GM18907 (cell line): Measurements from ENCODE around the gene GTF2H3.
A peak's percentile ranks its signal among the peaks of the same experiment; 100 is the strongest.
"Not testable (repeated sequence)": the region's sequence is repeated elsewhere in the genome, so short reads cannot be mapped to it uniquely, and the experiment has no call there.

Experiments used
- ATAC-seq: cut with Tn5 transposase; IDR thresholded peaks from one replicate; pipeline ENCODE4 v1.9.1; 2021; ENCODE audit warnings: mild to moderate bottlenecking, moderate library complexity; ENCODE audit not compliant: unreplicated experiment

The GTF2H3 gene

GRCh38 chr12:123633379-123634141, at the start of gene GTF2H3, which contains the start of gene EIF2B1:
TSS of gene GTF2H3 (plus strand) at chr12:123633829. CDS start at chr12:123633860, 31 bp downstream.
TSS of gene EIF2B1 (minus strand) at chr12:123633686. CDS start at chr12:123633557, 129 bp downstream.
- ATAC-seq: peak; percentile 94

GRCh38 chr12:123591702-123592481, 41.7 kb upstream of the GTF2H3 start:
- ATAC-seq: no peak

- ATAC-seq: no peak
Measured at GRCh38 chr12:123595729-123596128, 37.9 kb upstream of the GTF2H3 start.

DNA sequence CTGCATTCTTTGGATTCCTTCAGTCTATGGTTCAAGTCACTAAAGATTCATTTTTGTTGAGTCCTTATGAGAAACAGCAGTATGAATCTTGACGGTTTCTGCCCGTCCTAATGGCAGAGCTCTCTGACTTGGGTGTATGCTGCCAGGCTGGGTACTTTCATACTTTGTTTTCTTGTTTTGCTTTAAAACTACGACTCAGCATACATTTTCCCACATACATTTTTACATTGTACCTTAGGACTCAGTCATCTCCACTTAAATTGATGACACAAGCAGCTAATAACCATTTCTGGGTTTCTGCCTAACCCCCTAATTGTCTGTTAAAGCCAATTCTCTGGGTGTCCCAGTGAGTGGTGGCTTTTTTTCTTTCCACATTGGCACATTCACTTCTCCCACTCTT, 36.5 kb upstream of the GTF2H3 start:
- ATAC-seq: no peak

- no peak for ATAC-seq
Measured at GRCh38 chr12:123598522-123598921, 35.1 kb upstream of the GTF2H3 start.

DNA sequence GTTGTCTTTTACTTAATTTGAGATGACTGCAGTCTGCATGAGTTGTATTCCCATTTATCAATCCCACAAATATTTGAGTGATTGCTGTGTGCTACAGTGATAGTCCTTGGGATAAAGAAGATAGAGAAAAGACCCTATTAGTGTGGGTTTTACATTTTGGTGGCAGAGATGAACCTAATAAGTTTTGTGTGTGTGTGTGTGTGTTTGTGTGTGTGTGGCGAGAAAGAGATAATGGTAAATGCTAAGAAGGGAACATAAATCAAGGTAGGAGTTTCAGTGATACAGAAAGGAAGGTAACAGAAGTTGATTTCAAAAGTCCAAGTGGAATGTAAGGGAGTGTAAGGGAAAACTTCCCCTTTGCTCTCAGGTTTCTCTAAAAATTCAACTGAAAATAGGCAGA, 34.3 kb upstream of the GTF2H3 start:
- ATAC-seq: no peak

DNA sequence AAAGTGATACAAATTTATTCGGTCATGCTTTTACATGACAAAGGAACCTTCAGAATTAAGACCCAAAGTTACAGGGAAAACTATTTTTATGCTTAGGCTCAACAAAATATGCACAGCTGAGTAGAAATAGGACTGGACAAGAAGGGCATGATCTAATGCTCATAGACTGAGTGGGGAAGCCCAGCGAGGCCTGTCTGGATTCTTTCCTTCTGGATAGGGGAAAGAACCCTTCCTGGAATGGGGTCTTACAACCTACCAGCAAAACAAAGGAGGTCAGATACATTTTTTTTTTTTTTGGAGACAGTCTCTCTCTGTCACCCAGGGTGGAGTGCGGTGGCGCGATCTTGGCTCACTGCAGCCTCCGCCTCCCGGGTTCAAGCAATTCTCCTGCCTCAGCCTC, 33.9 kb upstream of the GTF2H3 start:
- no peak for ATAC-seq

DNA sequence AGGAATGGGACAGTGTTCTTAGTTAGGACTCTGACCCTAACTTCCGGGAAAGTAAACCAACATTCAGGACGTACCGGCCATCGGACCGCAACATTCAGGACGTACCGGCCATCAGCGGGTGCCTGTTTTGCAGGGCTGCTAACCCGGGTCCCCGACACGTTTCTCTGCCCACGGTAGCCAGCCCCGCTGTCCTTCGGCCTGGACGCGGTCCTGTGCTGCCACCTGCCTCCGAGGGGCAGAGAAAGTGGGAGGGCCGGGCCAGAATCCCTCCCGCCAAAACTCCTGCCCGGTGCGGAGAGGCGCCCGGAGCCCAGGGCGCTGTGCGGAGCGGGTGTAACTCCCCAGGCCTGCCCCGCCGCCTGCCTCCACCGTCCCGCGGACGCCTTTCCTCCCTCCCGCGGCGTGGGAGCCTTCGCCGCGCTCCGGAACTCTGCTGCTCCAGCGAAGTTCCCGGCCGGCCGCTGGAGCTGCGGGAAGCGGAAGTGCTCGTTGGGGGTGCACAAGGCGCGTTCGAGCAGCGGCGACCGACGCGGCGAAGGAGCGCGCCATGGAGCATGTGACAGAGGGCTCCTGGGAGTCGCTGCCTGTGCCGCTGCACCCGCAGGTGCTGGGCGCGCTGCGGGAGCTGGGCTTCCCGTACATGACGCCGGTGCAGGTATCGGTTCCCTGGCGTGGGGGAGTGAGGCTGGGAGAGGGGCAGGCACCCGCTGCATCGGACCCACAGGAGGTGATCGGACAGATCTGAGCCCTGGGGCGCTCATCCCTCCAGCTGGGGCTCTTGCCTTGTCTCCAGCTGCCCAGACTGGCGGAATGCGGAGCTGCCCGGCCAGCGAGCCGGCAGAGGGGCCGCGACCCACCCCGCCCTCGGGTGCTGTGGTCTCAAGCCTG, 31.8 kb upstream of the GTF2H3 start, which contains the start of gene DDX55:
TSS of gene DDX55 (plus strand) at position 498 of the 888 bp plus-strand sequence. CDS start at position 548, 50 bp downstream.
- peak; percentile 90 for ATAC-seq

DNA sequence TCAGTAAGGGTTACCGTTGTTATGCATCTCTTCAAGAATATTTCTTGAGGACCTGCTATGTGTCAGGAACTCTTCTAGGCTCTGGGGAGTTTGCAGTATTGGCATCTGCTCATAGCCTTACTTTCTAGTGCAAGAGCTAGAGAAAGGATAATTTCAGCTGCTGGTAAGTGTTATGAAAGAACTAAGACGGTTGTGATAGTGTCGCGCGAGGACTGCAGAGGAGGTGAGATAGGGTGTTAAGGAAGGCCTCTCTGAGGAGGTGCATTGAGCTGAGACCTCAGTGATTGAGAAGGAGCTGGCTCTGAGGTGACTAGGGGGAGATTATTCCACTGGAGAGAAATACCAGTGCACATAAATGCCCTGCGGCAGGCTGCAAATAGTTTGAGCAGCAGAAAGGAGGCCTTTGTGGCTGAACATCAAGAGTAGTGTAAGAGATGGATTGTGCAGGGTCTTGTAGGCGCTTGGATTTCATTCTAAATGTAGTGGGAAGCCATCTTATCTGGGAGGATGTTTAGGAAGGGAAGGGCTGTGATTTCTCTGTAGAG, 30.9 kb upstream of the GTF2H3 start:
- ATAC-seq: no peak

DNA sequence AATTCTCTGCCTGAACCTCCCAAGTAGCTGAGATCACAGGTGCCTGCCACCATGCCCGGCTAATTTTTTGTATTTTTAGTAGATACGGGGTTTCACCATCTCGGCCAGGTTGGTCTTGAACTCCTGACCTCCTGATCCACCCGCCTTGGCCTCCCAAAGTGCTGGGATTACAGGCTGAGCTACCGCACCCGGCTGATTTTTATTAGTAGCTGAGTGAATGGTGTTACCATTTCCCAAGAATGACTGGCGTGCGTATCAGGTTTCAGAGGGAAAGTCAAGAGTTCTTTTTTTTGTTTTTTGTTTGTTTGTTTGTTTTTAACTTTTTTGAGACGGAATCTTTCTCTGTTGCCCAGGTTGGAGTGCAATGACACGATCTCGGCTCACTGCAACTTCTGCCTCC, 30.1 kb upstream of the GTF2H3 start:
- not testable (repeated sequence) for ATAC-seq

- ATAC-seq: no peak
Measured at GRCh38 chr12:123607756-123608155, 25.9 kb upstream of the GTF2H3 start.

DNA sequence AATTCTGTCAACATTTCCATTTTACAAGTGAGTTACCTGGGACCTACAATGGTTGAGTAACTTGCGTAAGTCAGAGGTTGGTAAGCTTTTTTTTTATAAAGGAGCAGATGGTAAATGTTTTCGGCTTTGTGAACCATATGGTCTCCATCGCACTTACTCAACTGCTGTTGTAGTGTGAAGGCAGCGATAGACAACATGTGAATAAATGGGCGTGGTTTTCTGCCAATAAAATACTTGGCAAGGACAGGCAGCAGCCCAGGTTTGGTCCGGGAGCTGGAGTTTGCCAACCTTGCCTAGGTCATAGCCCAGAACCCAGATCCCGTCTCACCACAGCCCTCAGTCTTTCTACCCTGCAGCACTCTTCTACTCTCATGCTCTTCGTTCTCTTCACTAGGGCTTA, 25.4 kb upstream of the GTF2H3 start:
- ATAC-seq: no peak

DNA sequence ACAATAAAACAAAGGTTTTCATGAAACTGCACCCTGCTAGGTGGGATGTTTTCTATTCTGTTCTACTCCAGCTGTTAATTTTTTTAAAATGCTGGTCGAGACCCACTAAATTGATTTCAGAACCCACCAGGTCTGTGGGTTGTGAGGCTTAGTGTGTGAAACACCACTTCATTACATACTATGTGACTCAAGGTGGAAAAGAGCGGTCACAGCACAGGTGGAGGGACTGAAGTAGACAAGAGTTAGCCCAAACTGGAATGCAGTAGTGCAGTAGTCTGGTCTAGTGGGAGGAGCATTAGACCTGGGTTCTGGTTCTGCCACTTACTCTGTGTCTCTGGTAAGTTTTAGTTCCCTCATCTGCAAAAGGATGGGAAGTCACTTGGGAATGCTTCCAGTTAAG, 19.5 kb upstream of the GTF2H3 start:
- no peak for ATAC-seq

DNA sequence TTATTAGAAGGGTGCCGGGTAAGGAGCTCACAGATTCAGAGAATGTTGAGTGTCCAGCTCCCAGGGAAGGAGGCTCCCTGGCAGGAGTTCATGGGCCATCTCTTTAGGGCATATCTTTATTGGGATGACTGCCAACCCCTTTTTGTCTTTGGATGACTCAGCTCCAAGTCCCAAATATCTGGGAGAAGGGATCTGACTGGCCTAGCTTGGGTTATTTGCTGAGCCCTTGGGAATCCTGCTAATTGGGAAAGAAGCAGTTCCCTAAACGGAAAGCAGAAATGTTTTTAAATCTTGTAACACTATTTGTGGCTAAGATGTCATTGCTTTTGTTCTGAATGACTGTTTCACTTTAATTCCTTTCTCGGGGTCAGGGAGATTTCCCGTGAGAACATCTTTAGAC, 19.1 kb upstream of the GTF2H3 start:
- ATAC-seq: no peak

DNA sequence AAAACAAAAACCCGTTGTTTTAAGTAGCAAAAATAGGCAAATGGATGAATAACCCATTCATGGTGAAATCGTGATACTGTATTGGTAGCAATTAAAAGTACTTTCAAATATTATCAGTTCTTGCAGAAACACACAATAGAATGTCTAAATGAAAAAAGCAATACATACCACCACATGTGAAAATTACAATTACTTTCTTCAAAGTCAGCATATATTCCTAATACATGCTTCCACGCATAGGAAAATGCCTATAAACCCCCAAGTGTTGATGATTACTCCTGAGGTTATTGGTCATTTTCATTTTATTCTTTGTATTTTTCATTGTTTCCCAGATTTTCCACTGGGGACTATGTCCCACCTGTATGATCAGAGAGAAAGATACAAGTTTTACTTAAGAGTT, 16.5 kb upstream of the GTF2H3 start:
- no peak for ATAC-seq

GRCh38 chr12:123617580-123617979, 16.0 kb upstream of the GTF2H3 start:
- ATAC-seq: no peak

- no peak for ATAC-seq
Measured at GRCh38 chr12:123621101-123621500, 12.5 kb upstream of the GTF2H3 start.

DNA sequence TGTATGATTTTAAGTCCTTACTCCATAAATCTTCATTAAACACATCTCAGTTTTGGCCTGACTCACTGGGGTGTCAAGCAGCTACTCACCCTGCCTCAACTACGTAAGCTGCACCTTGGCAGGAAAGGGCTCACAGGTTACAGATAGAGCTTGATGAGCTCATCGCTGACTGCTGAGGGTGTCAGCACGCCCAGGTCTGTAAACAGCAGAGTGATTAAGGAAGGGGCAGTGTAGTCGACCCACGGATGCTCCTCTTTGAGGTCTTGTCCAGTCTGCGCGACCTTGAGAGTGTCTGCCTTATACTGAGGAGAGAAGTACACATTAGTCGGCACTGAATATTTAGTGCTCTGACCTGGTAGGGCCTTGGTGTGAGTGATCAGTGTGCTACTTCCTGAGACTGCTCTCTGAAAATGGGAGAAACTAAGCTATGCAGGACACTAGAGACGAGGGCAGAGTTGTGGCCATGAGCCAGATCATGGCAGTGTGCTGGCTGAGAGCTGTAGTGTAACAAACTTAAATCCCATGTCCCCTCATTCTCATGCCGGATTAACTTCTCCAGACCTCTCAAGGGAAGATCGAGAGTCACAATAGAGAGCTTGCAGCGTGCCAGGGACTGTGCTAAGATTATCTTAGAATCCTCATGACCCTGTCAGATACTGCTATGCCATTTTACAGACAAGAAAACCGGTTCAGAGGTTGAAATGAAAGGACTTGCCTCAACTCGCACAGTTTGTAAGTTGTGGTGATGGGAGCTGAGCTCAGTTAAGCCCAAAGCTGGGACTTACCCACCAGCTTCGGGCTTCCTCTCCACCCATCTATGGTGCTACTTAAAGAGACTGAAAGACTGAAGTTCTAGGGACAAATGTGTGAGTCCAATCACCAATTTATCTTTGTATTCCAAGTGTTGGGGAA, 11.8 kb upstream of the GTF2H3 start:
- ATAC-seq: no peak

- no peak for ATAC-seq
Measured at GRCh38 chr12:123634142-123634561, 523 bp downstream of the GTF2H3 start.

- no peak for ATAC-seq
Measured at GRCh38 chr12:123643911-123644310, 10.3 kb downstream of the GTF2H3 start.
